ENCODE results near the gene PPP2R1B.

The PPP2R1B gene

DNA sequence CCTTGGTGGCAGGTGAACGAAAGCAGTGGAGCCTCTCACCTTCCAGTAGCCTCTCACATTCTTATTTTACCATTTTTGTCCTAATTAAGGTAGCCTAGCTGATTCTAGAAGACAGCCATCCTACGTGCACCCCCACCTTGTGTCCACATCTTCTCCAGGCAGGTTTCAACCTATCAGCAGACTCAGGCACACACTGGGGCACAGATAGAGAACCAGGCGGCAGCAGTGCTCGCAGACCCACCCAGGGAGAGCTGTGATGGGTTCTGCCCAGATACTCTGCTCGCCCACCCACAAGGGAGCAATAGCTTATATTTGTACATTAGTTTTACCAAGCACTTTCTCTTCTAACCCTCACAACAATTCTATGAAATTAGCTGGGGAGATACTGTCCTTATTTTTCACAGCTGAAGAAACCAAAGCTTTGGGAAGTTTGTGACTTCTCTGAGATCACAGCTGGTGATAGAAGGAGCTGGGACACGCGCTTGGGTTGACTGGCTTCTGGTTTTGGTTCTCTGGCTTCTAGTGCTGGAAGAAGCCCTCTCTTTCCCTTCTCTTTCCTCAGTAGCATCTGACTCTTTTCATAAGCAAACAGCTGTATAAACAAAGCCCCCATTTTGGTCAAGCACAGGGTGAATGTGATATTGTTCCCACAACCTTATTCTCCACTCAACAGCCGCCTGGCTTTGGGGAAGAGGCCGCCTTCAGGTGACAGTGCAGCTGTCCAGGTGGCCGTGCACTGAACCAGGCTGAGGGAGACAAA, 36.9 kb downstream of the PPP2R1B start:
- H3K4me3 ChIP-seq (ENCODE audit: low read length) = no peak overlapping the region
- no peak for DNase-seq (ENCODE audit: low read depth)
- TF ChIP-seq, protein P1, sequence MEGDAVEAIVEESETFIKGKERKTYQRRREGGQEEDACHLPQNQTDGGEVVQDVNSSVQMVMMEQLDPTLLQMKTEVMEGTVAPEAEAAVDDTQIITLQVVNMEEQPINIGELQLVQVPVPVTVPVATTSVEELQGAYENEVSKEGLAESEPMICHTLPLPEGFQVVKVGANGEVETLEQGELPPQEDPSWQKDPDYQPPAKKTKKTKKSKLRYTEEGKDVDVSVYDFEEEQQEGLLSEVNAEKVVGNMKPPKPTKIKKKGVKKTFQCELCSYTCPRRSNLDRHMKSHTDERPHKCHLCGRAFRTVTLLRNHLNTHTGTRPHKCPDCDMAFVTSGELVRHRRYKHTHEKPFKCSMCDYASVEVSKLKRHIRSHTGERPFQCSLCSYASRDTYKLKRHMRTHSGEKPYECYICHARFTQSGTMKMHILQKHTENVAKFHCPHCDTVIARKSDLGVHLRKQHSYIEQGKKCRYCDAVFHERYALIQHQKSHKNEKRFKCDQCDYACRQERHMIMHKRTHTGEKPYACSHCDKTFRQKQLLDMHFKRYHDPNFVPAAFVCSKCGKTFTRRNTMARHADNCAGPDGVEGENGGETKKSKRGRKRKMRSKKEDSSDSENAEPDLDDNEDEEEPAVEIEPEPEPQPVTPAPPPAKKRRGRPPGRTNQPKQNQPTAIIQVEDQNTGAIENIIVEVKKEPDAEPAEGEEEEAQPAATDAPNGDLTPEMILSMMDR (IDR thresholded peaks at IDR 0.05; ENCODE audit: insufficient read depth, low read depth, low read length, missing control alignments) = no peak

DNA sequence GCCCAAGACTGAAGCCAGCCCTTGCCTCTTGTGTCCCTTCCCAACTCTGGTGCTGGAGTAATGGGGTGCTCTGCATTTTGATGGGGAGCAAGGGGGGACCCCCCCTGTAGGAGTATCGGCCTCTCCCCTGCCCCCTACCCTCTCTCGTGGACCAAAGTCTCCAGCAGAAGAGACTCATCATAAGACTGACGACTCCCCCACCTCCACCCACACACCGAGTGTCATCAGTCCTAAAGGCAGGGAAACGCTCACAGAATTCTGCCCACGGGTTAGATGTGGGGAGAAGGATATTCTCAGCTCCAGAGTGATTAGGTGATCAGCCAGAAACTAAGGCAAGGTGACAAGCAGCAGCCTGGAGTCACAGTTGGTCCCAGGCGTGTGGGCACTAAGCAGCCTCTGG, 38.8 kb downstream of the PPP2R1B start:
- TF ChIP-seq, protein P1 (IDR thresholded peaks at IDR 0.05; ENCODE audit: insufficient read depth, low read depth, low read length, missing control alignments) = no peak

DNA sequence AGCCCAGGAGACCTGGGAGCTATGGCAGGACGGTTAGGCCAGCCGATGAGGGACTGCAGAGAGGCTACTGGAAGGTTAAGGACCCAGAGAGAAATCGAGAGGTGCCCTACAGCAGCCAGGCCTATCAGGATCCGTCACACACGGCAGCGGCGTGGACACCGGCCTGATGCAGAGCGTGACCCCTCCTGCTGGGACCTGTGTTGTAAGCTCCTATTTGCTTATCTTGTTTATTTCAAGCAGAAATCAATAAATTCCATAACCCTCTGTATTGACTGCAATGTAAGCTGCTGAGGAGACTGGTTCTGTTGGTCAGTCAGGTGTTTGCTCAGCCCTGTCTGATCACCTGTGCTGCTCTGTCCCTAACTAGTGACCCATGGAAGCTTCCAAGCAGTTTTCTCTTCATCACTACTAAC, 39.9 kb downstream of the PPP2R1B start:
- no peak overlapping the region for H3K4me3 ChIP-seq (ENCODE audit: low read length)
- TF ChIP-seq, protein P1 (IDR thresholded peaks at IDR 0.05; ENCODE audit: insufficient read depth, low read depth, low read length, missing control alignments) = no peak
- no peak for DNase-seq (ENCODE audit: low read depth)

More for the DNA sequence above, 38.8 kb downstream of the PPP2R1B start:
- no peak for DNase-seq (ENCODE audit: low read depth)
- no peak overlapping the region for H3K4me3 ChIP-seq (ENCODE audit: low read length)

DNA sequence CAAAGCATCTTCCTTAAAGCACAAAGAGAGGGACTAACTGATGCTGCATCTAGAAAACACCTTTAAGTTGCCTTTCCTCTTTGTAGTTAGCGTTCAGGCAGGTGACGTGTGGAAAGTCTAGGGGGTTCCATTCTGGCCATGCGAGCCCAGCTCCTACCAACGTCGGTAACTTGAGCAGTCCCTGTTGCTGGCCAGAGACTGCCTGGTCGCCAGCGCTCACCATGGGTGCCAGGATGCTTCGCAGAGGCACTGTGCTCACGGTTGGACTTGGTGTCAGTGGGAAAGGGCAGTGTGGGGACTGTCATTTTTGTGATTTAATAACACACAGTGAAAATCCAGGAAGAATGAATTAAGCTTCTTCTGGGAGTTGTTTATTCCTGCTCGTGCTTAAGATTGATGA, 40.6 kb downstream of the PPP2R1B start:
- TF ChIP-seq, protein P1 (IDR thresholded peaks at IDR 0.05; ENCODE audit: insufficient read depth, low read depth, low read length, missing control alignments) = no peak
- DNase-seq (ENCODE audit: low read depth) = no peak
- no peak overlapping the region for H3K4me3 ChIP-seq (ENCODE audit: low read length)

DNA sequence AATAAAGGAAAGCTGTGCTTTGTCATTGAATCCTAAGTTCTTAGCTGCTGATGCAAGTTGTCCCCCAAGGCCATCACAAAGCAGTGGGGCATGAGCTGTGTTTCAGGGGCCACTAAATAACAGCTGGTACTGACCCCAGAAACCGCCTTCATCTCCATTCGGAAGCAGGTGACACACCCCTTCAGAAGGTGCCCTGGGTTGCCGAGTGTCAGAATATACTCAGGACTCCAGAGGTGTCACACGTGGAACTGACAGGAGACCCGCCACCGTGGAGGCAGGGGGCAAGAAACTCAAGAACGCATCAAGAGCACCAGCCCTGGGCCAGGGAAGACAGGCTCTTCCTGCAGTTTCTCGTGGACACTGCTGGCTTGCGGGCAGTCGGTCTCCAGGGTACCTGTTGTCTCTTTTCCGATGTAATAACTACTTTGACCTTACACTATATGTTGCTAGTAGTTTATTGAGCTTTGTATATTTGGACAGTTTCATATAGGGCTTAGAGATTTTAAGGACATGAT, 41.5 kb downstream of the PPP2R1B start:
- TF ChIP-seq, protein P1 (IDR thresholded peaks at IDR 0.05; ENCODE audit: insufficient read depth, low read depth, low read length, missing control alignments) = no peak
- no peak for DNase-seq (ENCODE audit: low read depth)
- H3K4me3 ChIP-seq (ENCODE audit: low read length) = no peak overlapping the region

DNA sequence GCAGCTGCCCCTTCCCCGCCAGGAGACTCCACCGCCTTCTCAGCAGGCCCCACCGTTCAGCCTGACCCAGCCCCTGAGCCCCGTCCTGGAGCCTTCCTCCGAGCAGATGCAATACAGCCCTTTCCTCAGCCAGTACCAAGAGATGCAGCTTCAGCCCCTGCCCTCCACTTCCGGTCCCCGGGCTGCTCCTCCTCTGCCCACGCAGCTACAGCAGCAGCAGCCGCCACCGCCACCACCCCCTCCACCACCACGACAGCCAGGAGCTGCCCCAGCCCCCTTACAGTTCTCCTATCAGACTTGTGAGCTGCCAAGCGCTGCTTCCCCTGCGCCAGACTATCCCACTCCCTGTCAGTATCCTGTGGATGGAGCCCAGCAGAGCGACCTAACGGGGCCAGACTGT, 42.6 kb downstream of the PPP2R1B start:
- DNase-seq (ENCODE audit: low read depth) = no peak
- no peak overlapping the region for H3K4me3 ChIP-seq (ENCODE audit: low read length)
- TF ChIP-seq, protein P1 (IDR thresholded peaks at IDR 0.05; ENCODE audit: insufficient read depth, low read depth, low read length, missing control alignments) = no peak

DNA sequence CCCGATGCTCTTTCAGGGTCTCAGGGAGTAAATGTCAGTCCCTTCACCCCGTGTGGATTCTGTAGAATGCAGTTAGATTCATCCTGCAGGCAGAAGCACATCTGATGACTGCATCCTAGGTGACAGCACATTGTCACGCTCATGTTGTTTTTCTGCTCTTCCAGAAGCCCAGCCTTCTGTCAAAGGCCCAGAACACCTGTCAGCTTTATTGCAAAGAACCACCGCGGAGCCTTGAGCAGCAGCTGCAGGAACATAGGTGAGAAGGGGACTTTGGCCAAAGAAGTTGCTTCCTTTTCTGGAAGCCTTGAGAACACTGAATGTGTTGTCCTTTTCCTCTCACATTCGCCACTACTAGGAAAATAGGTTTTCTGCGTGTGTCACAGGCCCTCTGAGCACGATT, 43.7 kb downstream of the PPP2R1B start:
- TF ChIP-seq, protein P1 (IDR thresholded peaks at IDR 0.05; ENCODE audit: insufficient read depth, low read depth, low read length, missing control alignments) = no peak
- no peak overlapping the region for H3K4me3 ChIP-seq (ENCODE audit: low read length)
- no peak for DNase-seq (ENCODE audit: low read depth)
